ENCODE measurements around the gene KIF17. TPM values are rescaled to one million over a fixed set of nuclear protein-coding genes. Genes with fewer than 3 reads are reported as not detected.

KIF17 gene
- polyA plus RNA-seq, 1 of the 3 experiments (the other 2 are of a cell fraction), result 4.3 TPM

GRCh38 chr1:20696397-20697333 lies 21.1 kb downstream of the KIF17 start (continued):
- TF ChIP-seq TEAD4 (IDR thresholded peaks at IDR 0.05; ENCODE audit: borderline replicate concordance, insufficient read depth) (0 out of 2 replicates have a peak, but pooled peaks have one; percentile 16), FOXJ3 (CRISPR knock-in tag; IDR thresholded peaks at IDR 0.05) (0 out of 2 replicates have a peak, but pooled peaks have one; percentile 30), TAF1 (IDR thresholded peaks at IDR 0.05; ENCODE audit: borderline replicate concordance, low read depth, low read length) (0 out of 2 replicates have a peak, but pooled peaks have one; percentile 30), GABPA (IDR thresholded peaks at IDR 0.05; ENCODE audit: low read depth) (no peak), GATA2 (CRISPR knock-in tag; IDR thresholded peaks at IDR 0.05) (no peak), TCF12 (IDR thresholded peaks at IDR 0.05) (0 out of 2 replicates have a peak, but pooled peaks have one; percentile 15), MXI1 (IDR thresholded peaks at IDR 0.05; ENCODE audit: low read depth, low read length) (no peak; the same call in 1 of the 2 replicates), USF2 (IDR thresholded peaks at IDR 0.05; ENCODE audit: borderline replicate concordance, low read depth, low read length) (peak; percentile 62; the same call in 1 of the 2 replicates), CHD2 (IDR thresholded peaks at IDR 0.05; ENCODE audit: low read length, partially characterized antibody) (peak; percentile 23), IRF3 (IDR thresholded peaks at IDR 0.05; ENCODE audit: low read depth, low read length) (no peak), RXRA (IDR thresholded peaks at IDR 0.05; ENCODE audit: borderline replicate concordance, low read depth) (no peak; the same call in 1 of the 2 replicates)

- ChIA-PET CTCF (interaction anchor here (0.7 to 7.0 kb wide), 5 partner anchors 34 to 500 kb away, joined by 3 to 127 read pairs (median 3); partner anchors contain the start of gene DDOST), POLR2A (interaction anchor here (0.7 kb wide), 1 partner anchor 500 kb away, joined by 3 read pairs; no protein-coding TSS in a partner anchor)
- Histone ChIP-seq H3K4me2 (no peak overlapping the region), H3K4me1 (ENCODE audit: control insufficient read depth in 1 of 2, insufficient read depth in 2 of 2, low read depth in 1 of 2, low read length in 1 of 2) (peaks cover 3 to 21% of the 10 kb centered on the region in 2 experiments; a peak in 3 of 4 replicates), H3K27ac (ENCODE audit: low read depth in 2 of 2, low read length in 1 of 2) (no peak overlapping the region), H4K20me1 (ENCODE audit: insufficient read depth) (no peaks in the 10 kb centered on the region), H3F3A (replicated peaks; ENCODE audit: insufficient read depth) (peaks cover 9% of the 10 kb centered on the region), H3K9me3 (no peaks in the 10 kb centered on the region), H3K36me3 (replicated peaks in 1 of 2; ENCODE audit: control insufficient read depth in 1 of 2, insufficient read depth in 2 of 2, low read length in 1 of 2) (no peaks in the 10 kb centered on the region), H3K4me3 (ENCODE audit: low read depth in 2 of 2, low read length in 1 of 2) (no peak overlapping the region), H3K79me2 (ENCODE audit: insufficient read depth) (no peaks in the 10 kb centered on the region), H3K9me2 (no peaks in the 10 kb centered on the region), H2AFZ (ENCODE audit: low read depth) (no peak overlapping the region), H3K9ac (no peak overlapping the region), H3K27me3 (ENCODE audit: insufficient read depth) (no peaks in the 10 kb centered on the region)
- 82% methylated on average over 10 of the region's 10 CpGs for WGBS (ENCODE audit: low lambda C conversion rate)
- no peak for DNase-seq
- TF ChIP-seq SMC3 (IDR thresholded peaks at IDR 0.05; ENCODE audit: low read depth, low read length), result no peak
- no peak for TF ChIP-seq TEAD4 (IDR thresholded peaks at IDR 0.05; ENCODE audit: borderline replicate concordance, insufficient read depth)
Measured at GRCh38 chr1:20695515-20695914, 22.3 kb downstream of the KIF17 start.

Data from SK-N-SH (cell line).